CD14-positive monocyte (primary cell): ENCODE measurements around the gene LGALS3BP. TPM values are rescaled to one million over a fixed set of nuclear protein-coding genes. Genes with fewer than 3 reads are reported as not detected.

ENCODE experiments used
- DNase-seq, 3 donors: peaks; one replicate each; pipeline ENCODE4 v3.0.0-alpha.2; 2011 to 2022
- H2AFZ ChIP-seq: 2 replicates; pipeline ENCODE4 v1.6.0; 2012; ENCODE audit warnings: mild to moderate bottlenecking, low read depth, low read length, inconsistent platforms; ENCODE audit not compliant: insufficient read depth, poor library complexity, severe bottlenecking
- H3K27ac ChIP-seq, 2 donors: 1 replicate in 1 of 2; 2 replicates in 1 of 2; pipeline ENCODE4 v1.5.1; 2012 to 2013; ENCODE audit warnings: low read length in 2 of 2, control low read depth in 1 of 2, inconsistent platforms in 1 of 2, low read depth in 1 of 2, mild to moderate bottlenecking in 1 of 2
- H3K27me3 ChIP-seq, 2 donors: one replicate each; pipeline versions ENCODE4 v1.6.0 to v1.6.1; 2011 to 2013; ENCODE audit warnings: low read length in 2 of 2; ENCODE audit not compliant: control insufficient read depth in 2 of 2, insufficient read depth in 2 of 2
- H3K36me3 ChIP-seq, 2 donors: replicated peaks in 1 of 2; 1 replicate in 1 of 2; 2 replicates in 1 of 2; pipeline versions ENCODE4 v1.5.1 to v1.6.1; 2012 to 2013; ENCODE audit warnings: low read length in 2 of 2, control low read depth in 1 of 2, inconsistent platforms in 1 of 2, mild to moderate bottlenecking in 1 of 2; ENCODE audit not compliant: insufficient read depth in 2 of 2, control insufficient read depth in 1 of 2
- H3K4me1 ChIP-seq, 2 donors: 1 replicate in 1 of 2; 2 replicates in 1 of 2; pipeline versions ENCODE4 v1.5.1 to v1.6.1; 2012 to 2013; ENCODE audit warnings: low read length in 2 of 2, control low read depth in 1 of 2, inconsistent platforms in 1 of 2, mild to moderate bottlenecking in 1 of 2, moderate library complexity in 1 of 2; ENCODE audit not compliant: insufficient read depth in 2 of 2, control insufficient read depth in 1 of 2
- H3K4me2 ChIP-seq: replicated peaks from 2 replicates; pipeline ENCODE3; 2012; ENCODE audit warnings: low read length, moderate library complexity, mild to moderate bottlenecking; ENCODE audit not compliant: poor library complexity, severe bottlenecking; ENCODE audit errors: extremely low read depth
- H3K4me3 ChIP-seq, 3 experiments: fragments of 200-600 bp in 1 of 3; sonication (generic) in 1 of 3; replicated peaks in 1 of 3; 1 replicate in 2 of 3; 2 replicates in 1 of 3; pipeline ENCODE4 v1.5.1; 2011 to 2013; ENCODE audit warnings: low read length in 3 of 3, mild to moderate bottlenecking in 3 of 3, control low read depth in 2 of 3, low read depth in 2 of 3, inconsistent platforms in 1 of 3, moderate library complexity in 1 of 3
- H3K79me2 ChIP-seq: 2 replicates; pipeline ENCODE4 v1.6.0; 2012; ENCODE audit warnings: mild to moderate bottlenecking, control low read depth, inconsistent platforms, low read length, moderate library complexity; ENCODE audit not compliant: insufficient read depth
- H3K9ac ChIP-seq: 2 replicates; pipeline ENCODE4 v1.6.0; 2017; ENCODE audit warnings: low read length, mild to moderate bottlenecking; ENCODE audit not compliant: insufficient read depth, poor library complexity, severe bottlenecking
- H3K9me3 ChIP-seq, 2 donors: replicated peaks in 1 of 2; 1 replicate in 1 of 2; 2 replicates in 1 of 2; pipeline versions ENCODE4 v1.5.1 to v1.6.1; 2012 to 2013; ENCODE audit warnings: low read length in 2 of 2, control low read depth in 1 of 2; ENCODE audit not compliant: control insufficient read depth in 1 of 2, insufficient read depth in 1 of 2
- H4K20me1 ChIP-seq: 2 replicates; pipeline ENCODE4 v1.6.0; 2012; ENCODE audit warnings: mild to moderate bottlenecking, low read length, control low read depth, moderate library complexity; ENCODE audit not compliant: insufficient read depth
- H3K27ac Mint-ChIP-seq, 7 donors: one replicate each; pipeline ENCODE4 v1.8.0; 2020; ENCODE audit warnings: mild to moderate bottlenecking in 7 of 7, mixed read lengths in 7 of 7, moderate library complexity in 6 of 7, inconsistent platforms in 2 of 7
- H3K27me3 Mint-ChIP-seq, 3 donors: one replicate each; pipeline ENCODE4 v1.8.0; 2021 to 2022; ENCODE audit warnings: low read depth in 3 of 3, mild to moderate bottlenecking in 3 of 3, mixed read lengths in 3 of 3, moderate library complexity in 3 of 3, inconsistent platforms in 1 of 3
- H3K36me3 Mint-ChIP-seq, 2 donors: one replicate each; pipeline ENCODE4 v1.8.0; 2020; ENCODE audit warnings: mixed read lengths in 2 of 2, inconsistent platforms in 1 of 2, mild to moderate bottlenecking in 1 of 2
- H3K4me1 Mint-ChIP-seq: one replicate; pipeline ENCODE4 v1.8.0; 2020; ENCODE audit warnings: mild to moderate bottlenecking, mixed read lengths
- H3K4me3 Mint-ChIP-seq, 2 donors: one replicate each; pipeline ENCODE4 v1.8.0; 2020; ENCODE audit warnings: mild to moderate bottlenecking in 2 of 2, mixed read lengths in 2 of 2, moderate library complexity in 1 of 2
- H3K9me3 Mint-ChIP-seq, 7 donors: one replicate each; pipeline ENCODE4 v1.8.0; 2020 to 2022; ENCODE audit warnings: mixed read lengths in 7 of 7, mild to moderate bottlenecking in 6 of 7, moderate library complexity in 6 of 7, inconsistent platforms in 2 of 7
- CTCF ChIP-seq: fragments of 200-600 bp; IDR thresholded peaks from one replicate; pipeline ENCODE4 v1.8.0; 2022; ENCODE audit warnings: antibody characterized with exemption, mild to moderate bottlenecking
- WGBS: methylation state at CpG from one replicate; pipeline ENCODE4 v1.1.5; 2013; ENCODE audit warnings: missing lambda C conversion rate; ENCODE audit not compliant: insufficient coverage; 5-methylcytosine and 5-hydroxymethylcytosine counted together
- intact Hi-C, 2 donors: fragments of 100-400 bp; cut with micrococcal nuclease; formaldehyde crosslinking; loops; one replicate each; pipeline versions ENCODE4 v1.15.0 to v1.15.1; 2023
- polyA plus RNA-seq, 3 donors: library from polyadenylated mRNA; depleted of rRNA in 1 of 3; unstranded in 2 of 3; stranded (reverse) in 1 of 3; fragments of 300-500 nt in 2 of 3; fragments of >200 nt in 1 of 3; fragmentation: Illumina TruSeq in 2 of 3; gene quantifications; 1 replicate in 2 of 3; 2 replicates in 1 of 3; pipeline ENCODE4 v1.2.3, GENCODE V29; 2012 to 2021

Gene LGALS3BP
- polyA plus RNA-seq, 3 donors = 11.4 to 12.0 (median 11.7) TPM

GRCh38 chr17:78944956-78945355 lies 34.8 kb downstream of the LGALS3BP start:
- Mint-ChIP-seq H3K9me3 (peaks cover 0 to 8% (median 5%) of the 10 kb centered on the region in 7 donors), H3K4me1 (peaks cover 11% of the 10 kb centered on the region), H3K4me3 (no peak overlapping the region), H3K27me3 (peaks cover 0 to 7% (median 6%) of the 10 kb centered on the region in 3 donors), H3K27ac (no peak overlapping the region), H3K36me3 (no peaks in the 10 kb centered on the region)
- no peak overlapping the region for H3K9ac ChIP-seq
- no peaks in the 10 kb centered on the region for H3K79me2 ChIP-seq
- DNase-seq = no peak
- WGBS = 94% methylated on average over 10 of the region's 10 CpGs
- H2AFZ ChIP-seq = no peak overlapping the region
- TF ChIP-seq CTCF = no peak
- H3K9me3 ChIP-seq = peaks cover 2 to 5% of the 10 kb centered on the region in 2 donors
- H3K27me3 ChIP-seq = no peaks in the 10 kb centered on the region
- no peaks in the 10 kb centered on the region for H4K20me1 ChIP-seq
- no peaks in the 10 kb centered on the region for H3K36me3 ChIP-seq
- H3K4me2 ChIP-seq = no peak overlapping the region
- intact Hi-C loops = no loop called here
- H3K27ac ChIP-seq = no peak overlapping the region
- peaks cover 9 to 12% of the 10 kb centered on the region in 2 donors for H3K4me1 ChIP-seq
- H3K4me3 ChIP-seq = no peak overlapping the region

- Histone ChIP-seq H3K4me1 (peaks cover 9 to 12% of the 10 kb centered on the region in 2 donors), H3K79me2 (no peaks in the 10 kb centered on the region), H4K20me1 (no peaks in the 10 kb centered on the region), H3K36me3 (no peaks in the 10 kb centered on the region), H3K4me3 (no peak overlapping the region), H3K9ac (no peak overlapping the region), H2AFZ (no peak overlapping the region), H3K9me3 (no peaks in the 10 kb centered on the region), H3K27ac (no peak overlapping the region), H3K27me3 (no peaks in the 10 kb centered on the region), H3K4me2 (no peak overlapping the region)
- WGBS = 93% methylated on average over 4 of the region's 7 CpGs
- intact Hi-C loops = no loop called here
- H3K27ac Mint-ChIP-seq = no peak overlapping the region
- H3K4me3 Mint-ChIP-seq = no peak overlapping the region
- no peak for TF ChIP-seq CTCF
- no peaks in the 10 kb centered on the region for H3K36me3 Mint-ChIP-seq
- peaks cover 0 to 2% (median 0%) of the 10 kb centered on the region in 7 donors for H3K9me3 Mint-ChIP-seq
- peaks cover 1 to 6% (median 1%) of the 10 kb centered on the region in 3 donors for H3K27me3 Mint-ChIP-seq
- H3K4me1 Mint-ChIP-seq = peaks cover 11% of the 10 kb centered on the region
- no peak for DNase-seq
Measured at GRCh38 chr17:78944026-78944425, 35.7 kb downstream of the LGALS3BP start.
